MCF 10A (cell line): ENCODE measurements around the gene CAPZB. TPM values are rescaled to one million over a fixed set of nuclear protein-coding genes. Genes with fewer than 3 reads are reported as not detected.

Experiments used
- BruUV-seq: library from RNA; stranded (reverse); fragments of 400-500 nt; replicated peaks from 2 replicates; lab custom pipeline; 2021; lab: Mats Ljungman, UMichigan
- CTCF ChIA-PET: fragments of 300-600 bp; sonication (Branson Sonifier 250); formaldehyde crosslinking; extraction: SDS; loops from one replicate; lab custom pipeline; 2021; ENCODE audit warnings: antibody characterized with exemption, inconsistent platforms; lab: Yijun Ruan, JAX
- POLR2A ChIA-PET: fragments of 300-600, 350-650 bp; sonication (Branson Sonifier 250); formaldehyde crosslinking; extraction: SDS; loops from one replicate; lab custom pipeline; 2020; ENCODE audit warnings: antibody characterized with exemption, inconsistent platforms; lab: Yijun Ruan, JAX
- DNase-seq: peaks from one replicate; pipeline ENCODE4 v3.0.0-alpha.2; 2018; ENCODE audit not compliant: unreplicated experiment
- H3K27ac Mint-ChIP-seq: one replicate; pipeline ENCODE4 v1.8.0; 2022; ENCODE audit warnings: mild to moderate bottlenecking, low read depth, mixed read lengths; ENCODE audit not compliant: unreplicated experiment
- H3K27me3 Mint-ChIP-seq: one replicate; pipeline ENCODE4 v1.8.0; 2022; ENCODE audit warnings: mixed read lengths; ENCODE audit not compliant: insufficient read depth, unreplicated experiment
- H3K36me3 Mint-ChIP-seq: one replicate; pipeline ENCODE4 v1.8.0; 2022; ENCODE audit warnings: mild to moderate bottlenecking, moderate library complexity, mixed read lengths; ENCODE audit not compliant: insufficient read depth, unreplicated experiment
- H3K4me1 Mint-ChIP-seq: one replicate; pipeline ENCODE4 v1.8.0; 2022; ENCODE audit warnings: mixed read lengths; ENCODE audit not compliant: insufficient read depth, unreplicated experiment
- H3K4me3 Mint-ChIP-seq: one replicate; pipeline ENCODE4 v1.8.0; 2022; ENCODE audit warnings: mild to moderate bottlenecking, moderate library complexity, mixed read lengths; ENCODE audit not compliant: unreplicated experiment
- H3K9me3 Mint-ChIP-seq: one replicate; pipeline ENCODE4 v1.8.0; 2022; ENCODE audit warnings: mixed read lengths; ENCODE audit not compliant: unreplicated experiment
- CTCF ChIP-seq: fragments of 200-600 bp; IDR thresholded peaks from one replicate; pipeline ENCODE4 v1.8.0; 2022; ENCODE audit warnings: antibody characterized with exemption, mild to moderate bottlenecking; ENCODE audit not compliant: unreplicated experiment
- intact Hi-C: fragments of 100-400 bp; cut with micrococcal nuclease; formaldehyde crosslinking; loops from 2 replicates; pipeline ENCODE4 v1.14.1; 2022
- total RNA-seq: library from RNA; stranded (reverse); gene quantifications from 2 replicates; pipeline ENCODE4 v1.2.3, GENCODE V29; 2022

The CAPZB gene
- total RNA-seq, 1 experiment from 2014 or later, result 252 TPM

GRCh38 chr1:19382222-19382621, 103.1 kb downstream of the CAPZB start:
- no peak for DNase-seq
- H3K4me3 Mint-ChIP-seq, result no peak overlapping the region
- no peaks in the 10 kb centered on the region for H3K27me3 Mint-ChIP-seq
- intact Hi-C loops, result no loop called here
- no TSS peak for BruUV-seq
- peaks cover 36% of the 10 kb centered on the region for H3K36me3 Mint-ChIP-seq
- ChIA-PET CTCF (interaction anchor here (0.5 to 2.5 kb wide), 4 partner anchors 9 to 271 kb away, joined by 3 to 7 read pairs (median 4); no protein-coding TSS in a partner anchor), POLR2A (no interaction called here)
- H3K27ac Mint-ChIP-seq, result no peak overlapping the region
- TF ChIP-seq CTCF, result no peak
- no peaks in the 10 kb centered on the region for H3K9me3 Mint-ChIP-seq
- no peaks in the 10 kb centered on the region for H3K4me1 Mint-ChIP-seq

- peaks cover 43% of the 10 kb centered on the region for H3K36me3 Mint-ChIP-seq
- no peaks in the 10 kb centered on the region for H3K9me3 Mint-ChIP-seq
- no peak for TF ChIP-seq CTCF
- no peaks in the 10 kb centered on the region for H3K4me1 Mint-ChIP-seq
- H3K27ac Mint-ChIP-seq, result no peak overlapping the region
- ChIA-PET POLR2A (no interaction called here), CTCF (interaction anchor here (1.3 to 2.5 kb wide), 2 partner anchors 11 to 201 kb away, joined by 3 to 7 read pairs; no protein-coding TSS in a partner anchor)
- intact Hi-C loops, result no loop called here
- no peak overlapping the region for H3K4me3 Mint-ChIP-seq
- no TSS peak for BruUV-seq
- DNase-seq, result no peak
- no peaks in the 10 kb centered on the region for H3K27me3 Mint-ChIP-seq
These were observed 104.1 kb downstream of the CAPZB start for GRCh38 chr1:19381261-19381660.

- DNase-seq, result no peak
- BruUV-seq, result no TSS peak
- H3K27me3 Mint-ChIP-seq, result no peaks in the 10 kb centered on the region
- CTCF ChIA-PET, result interaction anchor here (1.2 kb wide), 1 partner anchor 11 kb away, joined by 4 read pairs; no protein-coding TSS in a partner anchor
- POLR2A ChIA-PET, result interaction anchor here (0.7 to 1.4 kb wide), 4 partner anchors 17 to 262 kb away, joined by 3 read pairs; partner anchors contain the start of genes AKR7A2 and SLC66A1
- H3K27ac Mint-ChIP-seq, result no peak overlapping the region
- TF ChIP-seq CTCF, result no peak
- intact Hi-C loops, result no loop called here
- no peak overlapping the region for H3K4me3 Mint-ChIP-seq
- peaks cover 46% of the 10 kb centered on the region for H3K36me3 Mint-ChIP-seq
- H3K9me3 Mint-ChIP-seq, result no peaks in the 10 kb centered on the region
- no peaks in the 10 kb centered on the region for H3K4me1 Mint-ChIP-seq
These were observed 107.3 kb downstream of the CAPZB start for GRCh38 chr1:19377812-19378718.
